GM04503 (cell line): ENCODE data around the gene AP1S3.
"Not testable (repeated sequence)": the region's sequence is repeated elsewhere in the genome, so short reads cannot be mapped to it uniquely, and the experiment has no call there.

Experiments used
- DNase-seq: peaks from one replicate; pipeline ENCODE4 v3.0.0-alpha.2; 2012; ENCODE audit warnings: low read depth

The AP1S3 gene

GRCh38 chr2:223797811-223798721 lies 39.3 kb downstream of the AP1S3 start:
- no peak for DNase-seq

- DNase-seq: no peak
These were observed 40.3 kb downstream of the AP1S3 start for GRCh38 chr2:223797037-223797436.

GRCh38 chr2:223789423-223789822 lies 48.0 kb downstream of the AP1S3 start:
- DNase-seq: no peak

- no peak for DNase-seq
These were observed 48.6 kb downstream of the AP1S3 start for GRCh38 chr2:223788826-223789225.

- DNase-seq: not testable (repeated sequence)
These were observed 49.3 kb downstream of the AP1S3 start for GRCh38 chr2:223788106-223788505.

GRCh38 chr2:223787358-223787757 lies 50.0 kb downstream of the AP1S3 start:
- DNase-seq: no peak

- DNase-seq: no peak
These were observed 50.4 kb downstream of the AP1S3 start for GRCh38 chr2:223786943-223787342.

- no peak for DNase-seq
These were observed 51.1 kb downstream of the AP1S3 start for GRCh38 chr2:223786236-223786635.

- no peak for DNase-seq
These were observed 53.1 kb downstream of the AP1S3 start for GRCh38 chr2:223784221-223784772.

- no peak for DNase-seq
These were observed 54.8 kb downstream of the AP1S3 start for GRCh38 chr2:223782629-223783028.

- no peak for DNase-seq
These were observed 55.8 kb downstream of the AP1S3 start for GRCh38 chr2:223781560-223781959.

GRCh38 chr2:223779877-223780276 lies 57.5 kb downstream of the AP1S3 start:
- no peak for DNase-seq

- no peak for DNase-seq
These were observed 63.2 kb downstream of the AP1S3 start for GRCh38 chr2:223774193-223774592.

- no peak for DNase-seq
These were observed 65.0 kb downstream of the AP1S3 start for GRCh38 chr2:223772363-223772762.

GRCh38 chr2:223771475-223771874 lies 65.9 kb downstream of the AP1S3 start:
- DNase-seq: no peak

- DNase-seq: no peak
These were observed 69.2 kb downstream of the AP1S3 start for GRCh38 chr2:223768179-223768578.

GRCh38 chr2:223767341-223767740 lies 70.0 kb downstream of the AP1S3 start:
- DNase-seq: no peak

GRCh38 chr2:223765221-223765785 lies 72.1 kb downstream of the AP1S3 start:
- DNase-seq: no peak

- DNase-seq: no peak
These were observed 72.6 kb downstream of the AP1S3 start for GRCh38 chr2:223764796-223765195.

GRCh38 chr2:223762853-223763252 lies 74.5 kb downstream of the AP1S3 start:
- DNase-seq: no peak

- not testable (repeated sequence) for DNase-seq
These were observed 75.6 kb downstream of the AP1S3 start for GRCh38 chr2:223761746-223762145.

GRCh38 chr2:223760838-223761502 lies 76.4 kb downstream of the AP1S3 start:
- DNase-seq: peak; percentile 50
